Stimulated activated CD4-positive, alpha-beta T cell treated with anti-CD3 and anti-CD28 coated beads, Interleukin-15, amount 100 ng/mL, for 48 hours (primary cell): ENCODE results near the gene SLC17A2.
A peak's percentile ranks its signal among the peaks of the same experiment; 100 is the strongest.

Source experiments
- DNase-seq, 2 donors: peaks; one replicate each; pipeline ENCODE4 v3.0.0-alpha.2; 2020; ENCODE audit warnings: low read depth in 2 of 2

Gene SLC17A2

DNA sequence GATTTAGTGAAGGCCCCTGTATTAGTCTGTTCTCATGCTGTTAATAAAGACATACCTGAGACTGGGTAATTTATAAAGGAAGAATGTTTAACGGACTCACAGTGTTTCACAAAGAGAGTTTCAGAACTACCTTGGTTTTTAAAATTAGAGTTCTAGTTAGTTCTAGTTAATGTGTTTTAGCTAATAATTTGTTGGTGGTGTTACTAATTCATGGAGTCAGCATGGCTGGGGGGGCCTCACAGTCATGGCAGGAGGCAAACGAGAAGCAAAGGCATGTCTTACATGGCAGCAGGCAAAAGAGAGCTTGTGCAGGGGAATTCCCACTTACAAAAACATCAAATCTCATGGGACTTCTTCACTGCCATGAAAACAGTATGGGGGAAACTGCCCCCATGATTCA, 44.4 kb downstream of the SLC17A2 start:
- no peak for DNase-seq

DNA sequence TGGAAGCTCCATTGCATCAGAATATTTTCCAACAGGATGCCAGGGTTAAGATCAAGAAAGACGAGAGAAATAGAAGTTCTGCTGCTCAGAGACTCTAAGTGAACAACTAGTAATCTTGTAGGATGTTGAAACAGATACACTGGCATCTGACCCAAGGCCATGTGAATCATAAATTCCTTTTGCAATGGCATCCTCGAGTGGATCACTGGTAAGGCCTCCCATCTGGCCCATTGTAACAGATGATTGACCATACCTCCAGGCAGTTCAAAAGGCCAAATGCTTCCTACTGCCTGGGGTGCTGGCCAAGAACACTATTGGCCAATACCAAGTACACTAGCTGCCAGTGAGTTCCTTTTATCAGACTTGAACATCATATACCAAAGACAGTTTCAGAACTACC, 46.5 kb downstream of the SLC17A2 start:
- no peak for DNase-seq

DNA sequence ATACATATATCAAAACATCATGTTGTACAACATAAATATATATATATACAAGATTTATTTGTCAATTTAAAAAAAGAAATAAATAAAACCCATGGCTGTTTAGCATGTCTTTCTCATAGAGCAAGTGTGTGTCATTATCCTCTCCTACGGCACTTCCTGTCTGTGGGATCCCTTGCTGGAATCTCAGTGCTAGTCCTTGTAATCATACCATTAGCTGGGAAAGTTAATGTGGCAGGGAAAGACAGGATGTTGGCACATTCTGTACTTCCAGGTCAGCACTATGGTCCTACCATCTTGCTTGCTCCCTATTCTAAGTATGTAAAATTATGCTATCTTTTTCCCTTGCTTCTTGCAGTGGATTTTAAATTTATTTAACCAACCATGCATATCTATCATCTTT, 47.0 kb downstream of the SLC17A2 start:
- no peak for DNase-seq

DNA sequence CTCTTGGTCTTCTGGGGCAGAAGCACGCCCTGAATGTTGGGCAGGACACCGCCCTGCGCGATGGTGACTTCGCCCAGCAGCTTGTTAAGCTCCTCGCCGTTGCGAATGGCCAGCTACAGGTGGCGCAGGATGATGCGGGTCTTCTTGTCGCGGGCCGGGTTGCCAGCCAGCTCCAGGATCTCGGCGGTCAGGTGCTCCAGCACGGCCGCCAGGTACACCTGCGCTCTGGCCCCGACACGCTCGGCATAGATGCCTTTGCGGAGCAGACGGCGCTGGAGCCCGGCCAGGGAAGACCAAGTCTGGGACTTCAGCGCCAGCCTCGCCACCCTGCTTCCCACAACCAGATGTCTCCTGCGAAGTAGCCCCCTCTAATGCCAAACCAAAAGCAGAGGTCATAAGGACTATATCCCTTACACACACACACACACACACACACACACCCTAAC, 48.4 kb downstream of the SLC17A2 start:
- DNase-seq: peak; percentile 13 to 26

DNA sequence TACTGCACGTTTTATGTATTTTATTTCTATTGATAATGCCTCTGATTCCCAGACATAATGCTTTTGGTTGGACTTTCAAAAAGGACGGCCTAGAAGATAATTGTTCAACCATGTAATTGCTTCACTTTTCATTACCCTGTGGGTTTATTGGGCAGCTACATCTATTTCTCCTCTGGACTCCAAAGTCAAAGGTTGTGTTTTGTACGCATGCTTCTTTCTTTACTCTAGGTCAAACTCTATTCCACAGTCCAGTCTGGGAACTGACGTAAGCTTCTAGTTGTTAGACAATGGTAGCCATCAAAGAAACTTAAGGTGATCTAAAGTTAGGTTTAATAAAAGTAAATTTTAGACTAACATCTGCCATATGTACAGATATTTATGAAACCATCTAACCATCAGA, 49.9 kb downstream of the SLC17A2 start:
- DNase-seq: no peak

DNA sequence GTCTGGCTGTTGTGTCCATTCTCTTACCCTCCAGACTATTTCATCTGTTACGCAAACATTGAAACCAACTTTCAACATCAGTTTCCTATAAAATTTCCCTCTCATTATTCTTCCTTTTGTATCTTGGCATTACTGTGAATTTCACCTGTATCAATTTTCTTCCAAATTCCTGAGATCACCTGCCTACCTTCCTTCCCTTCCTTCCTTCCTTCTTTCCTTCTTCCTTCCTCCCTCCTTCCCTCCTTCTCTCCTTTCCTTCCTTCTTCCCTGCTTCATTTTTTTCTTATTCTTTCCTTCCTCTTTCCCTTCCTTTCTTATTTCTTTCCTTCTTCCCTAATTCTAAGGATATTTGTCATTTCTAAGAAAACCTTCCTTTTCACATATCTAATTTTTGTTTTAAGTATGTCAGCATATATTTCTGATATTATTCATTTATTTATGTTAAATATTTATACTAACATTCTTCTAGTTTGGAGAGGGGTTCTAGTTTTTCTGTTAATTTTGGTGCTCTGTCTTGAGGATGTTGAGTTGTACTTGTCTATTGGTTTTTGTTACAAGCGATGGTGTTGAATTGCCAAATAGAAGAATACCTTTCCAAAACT, 51.7 kb downstream of the SLC17A2 start:
- no peak for DNase-seq

DNA sequence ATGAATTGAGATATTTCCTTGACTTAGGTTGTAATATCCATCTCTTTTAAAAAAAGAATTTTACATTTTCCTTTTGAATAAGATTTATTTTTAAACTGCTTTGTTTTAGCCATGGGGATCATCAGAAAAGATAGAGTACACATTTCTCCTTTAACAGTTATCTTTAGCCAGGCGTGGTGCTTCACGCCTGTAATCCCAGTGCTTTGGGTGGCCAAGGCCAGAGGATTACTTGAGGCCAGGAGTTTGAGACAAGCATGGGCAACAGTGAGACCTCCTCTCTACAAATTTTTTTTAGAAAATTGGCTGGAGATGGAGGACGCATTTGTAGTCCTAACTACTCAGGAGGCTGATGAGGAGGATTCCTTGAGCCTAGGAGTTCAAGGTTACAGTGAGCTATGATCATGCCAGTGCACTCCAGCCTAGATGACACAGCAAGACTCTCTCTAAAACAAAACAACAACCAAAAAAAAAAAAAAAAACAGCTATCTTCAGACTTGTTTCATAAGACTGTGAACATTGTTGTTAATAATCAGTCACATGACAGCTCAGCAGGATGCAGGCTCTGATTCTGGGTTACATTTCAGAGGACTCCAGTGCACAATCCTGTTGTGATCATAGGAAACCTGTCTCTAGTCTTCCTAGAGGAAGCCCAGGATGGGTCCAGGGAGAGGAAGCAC, 54.4 kb downstream of the SLC17A2 start:
- DNase-seq: no peak

DNA sequence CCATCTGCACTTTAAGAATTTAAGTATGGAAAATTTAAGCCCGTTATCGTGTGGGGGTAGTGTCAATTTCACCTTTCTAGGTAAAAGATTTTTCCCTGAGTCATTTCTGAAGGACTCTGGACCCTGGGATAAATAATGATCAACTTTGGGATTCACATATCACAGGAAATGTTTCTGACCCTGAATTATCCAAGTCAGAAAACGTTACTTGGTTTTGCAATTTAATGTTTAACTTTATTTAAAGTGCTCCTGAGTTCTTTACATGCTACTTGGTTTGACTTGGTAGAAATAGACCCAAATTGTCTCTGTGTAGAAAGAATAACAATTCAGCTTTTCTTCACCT, 55.0 kb downstream of the SLC17A2 start:
- no peak for DNase-seq

DNA sequence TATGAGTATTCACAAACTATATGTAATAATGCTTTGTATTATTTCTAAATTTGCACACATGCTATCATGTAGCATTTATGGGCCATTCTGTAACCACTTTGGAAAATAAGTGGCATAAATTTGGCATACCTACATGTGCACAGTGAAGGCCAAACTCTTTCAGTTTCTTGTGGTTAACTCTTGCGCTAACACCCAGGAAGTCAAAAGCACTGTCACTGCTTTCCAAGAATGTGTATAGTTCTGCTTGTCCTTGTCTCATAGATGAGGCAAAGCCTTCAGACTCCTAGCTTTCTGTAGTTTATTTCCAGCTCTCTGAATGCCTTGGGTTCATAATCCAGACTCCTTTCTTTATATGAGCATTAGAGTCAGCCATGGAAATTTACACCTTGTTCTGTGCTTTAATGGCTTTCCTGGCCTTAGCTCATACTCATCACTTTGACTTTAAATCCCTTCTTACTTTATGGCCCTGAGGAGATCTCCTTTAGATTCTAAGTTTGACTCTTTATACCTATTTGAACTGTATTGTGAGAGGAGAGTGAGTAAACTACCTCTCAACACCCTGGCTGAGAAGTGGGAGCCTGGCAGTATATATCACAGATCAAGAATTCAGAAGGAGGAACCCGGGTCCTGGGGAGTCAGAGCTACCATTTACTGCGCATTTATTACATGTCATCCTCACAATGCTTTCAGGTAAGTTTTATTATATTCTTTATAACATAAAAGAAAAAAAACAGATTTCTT, 55.5 kb downstream of the SLC17A2 start:
- DNase-seq: no peak

DNA sequence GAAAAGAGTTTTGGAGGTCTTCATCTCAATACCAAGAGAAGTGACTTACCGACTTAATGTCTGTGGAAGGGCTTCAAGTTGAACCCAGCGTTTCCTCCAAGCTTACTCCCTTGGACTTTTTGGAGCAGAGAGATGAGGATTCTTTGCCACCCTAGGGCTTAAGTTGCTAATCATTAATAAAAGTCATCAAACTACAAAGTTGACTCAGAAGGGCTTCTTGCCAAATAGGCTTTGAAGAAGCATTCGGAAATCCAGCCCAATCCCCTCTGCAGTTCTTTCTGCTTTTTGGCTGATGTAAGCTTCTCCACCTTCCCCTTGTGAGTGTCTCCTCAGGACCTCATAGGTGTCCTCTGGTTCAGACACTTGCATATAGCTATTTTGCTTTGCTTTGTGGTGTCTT, 56.4 kb downstream of the SLC17A2 start, which contains the start of gene SLC17A3:
SLC17A3 (minus strand) TSS at position 126 of the 400 bp plus-strand sequence. CDS start 5,856 bp downstream, outside the sequence.
- no peak for DNase-seq

DNA sequence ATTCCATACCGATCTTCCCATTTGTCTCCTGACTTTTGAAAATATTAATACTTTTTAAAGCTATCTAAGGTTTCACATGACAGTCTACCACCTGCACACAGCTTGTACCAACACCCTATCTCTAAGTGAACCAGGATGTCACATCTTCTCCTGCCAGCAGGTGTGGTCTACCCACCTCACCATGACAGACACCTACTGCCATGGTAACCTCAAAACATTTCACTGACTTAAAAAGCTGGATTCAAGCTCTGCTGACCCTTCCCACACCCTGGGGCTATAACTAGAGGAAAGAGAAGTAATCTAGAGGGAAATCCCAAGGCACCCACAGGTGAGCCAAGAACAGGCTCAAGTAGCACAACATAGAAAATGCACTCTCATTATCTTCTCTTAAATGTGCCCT, 57.7 kb downstream of the SLC17A2 start:
- DNase-seq: no peak

DNA sequence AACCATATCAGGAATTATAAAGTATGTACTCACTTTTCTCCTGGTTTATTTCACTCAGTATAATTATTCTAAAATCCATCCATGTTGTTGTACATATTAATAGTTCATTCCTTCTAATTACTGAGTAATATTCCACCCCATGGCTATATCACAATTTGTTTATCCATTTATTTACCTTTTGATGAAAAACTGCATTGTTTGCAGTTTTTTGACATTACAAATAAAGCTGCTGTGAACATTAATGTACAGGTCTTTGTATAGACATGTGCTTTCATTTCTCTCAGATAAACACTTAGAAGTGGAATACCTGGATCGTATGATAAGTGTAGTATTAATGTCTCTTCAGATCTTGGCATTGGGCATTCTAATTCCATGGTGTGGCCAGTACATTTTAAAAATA, 60.7 kb downstream of the SLC17A2 start:
- DNase-seq: no peak

DNA sequence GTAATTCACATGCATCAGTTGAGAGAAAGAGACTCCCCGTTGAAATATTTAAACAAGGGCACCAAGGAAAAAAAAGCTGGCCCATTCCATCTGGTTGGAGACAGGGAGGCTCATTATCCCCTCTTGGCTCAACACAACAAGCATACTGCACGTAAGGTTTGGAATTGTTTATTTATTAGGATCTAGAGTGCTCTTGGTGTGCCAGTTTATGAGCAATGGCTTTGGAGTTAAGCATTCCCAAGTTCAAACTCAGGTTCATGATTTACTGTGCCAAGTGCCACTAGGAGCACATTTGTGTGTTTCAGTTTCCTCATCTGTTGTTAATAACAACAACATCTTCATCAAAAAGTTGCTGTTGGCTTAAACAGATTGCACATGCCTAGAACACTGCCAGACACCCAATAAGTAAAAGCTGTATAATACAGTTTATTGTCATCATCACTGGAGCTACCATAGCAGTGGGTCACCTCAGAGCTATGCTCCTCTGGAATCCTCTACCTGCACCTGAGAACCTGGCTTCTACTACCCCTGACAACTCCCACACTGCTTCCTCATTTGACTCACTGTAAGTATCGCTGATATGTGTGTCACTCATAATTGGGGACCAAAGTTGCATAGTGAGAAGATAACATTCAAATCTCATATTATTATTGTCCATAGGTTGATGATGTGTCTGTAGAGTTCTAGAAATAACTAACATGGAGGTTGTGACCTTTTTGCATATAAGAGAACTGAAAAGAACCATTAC, 61.9 kb downstream of the SLC17A2 start:
- DNase-seq: no peak

DNA sequence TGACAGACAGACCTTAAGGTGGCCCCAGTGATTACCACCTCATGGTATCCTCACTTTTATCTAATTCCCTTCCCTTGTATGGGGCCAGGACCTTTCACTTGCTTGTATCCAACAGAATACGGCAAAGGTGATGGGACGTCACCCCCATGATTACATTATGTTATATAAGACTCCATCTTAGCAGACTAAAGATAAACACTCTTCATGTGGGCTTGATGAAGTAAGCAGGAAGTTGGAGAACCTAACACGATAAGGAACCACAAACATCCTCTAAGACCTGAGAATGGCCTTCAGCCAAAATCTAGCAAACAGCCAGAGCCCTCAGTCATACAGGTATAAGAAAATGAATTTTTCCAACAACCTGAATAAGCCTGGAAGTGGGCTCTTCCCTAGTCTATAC, 64.5 kb downstream of the SLC17A2 start:
- no peak for DNase-seq

DNA sequence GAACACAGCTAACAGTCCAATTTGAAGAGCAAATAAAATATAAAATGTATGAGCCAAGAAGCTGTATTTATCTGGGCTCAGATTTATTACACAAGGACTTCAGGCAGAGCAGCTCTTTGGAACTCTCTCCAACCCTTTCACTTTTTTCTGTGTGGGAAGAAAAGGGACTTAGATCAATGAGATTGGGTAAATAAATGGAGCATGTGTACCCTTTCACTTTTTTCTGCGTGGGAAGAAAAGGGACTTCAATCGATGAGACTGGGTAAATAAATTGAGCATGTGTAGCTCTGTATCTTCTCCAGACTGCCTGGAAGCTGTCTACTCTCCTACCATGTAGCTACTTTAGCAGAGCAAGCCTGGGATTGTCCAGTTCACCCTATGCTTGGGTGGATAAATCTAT, 67.1 kb downstream of the SLC17A2 start:
- DNase-seq: no peak
